ENCODE measurements around the gene TRIM9.
"Not testable (repeated sequence)": the region's sequence is repeated elsewhere in the genome, so short reads cannot be mapped to it uniquely, and the experiment has no call there.

Gene TRIM9

GRCh38 chr14:51002406-51002999 is 92.4 kb downstream of the TRIM9 start:
- DNase-seq (ENCODE audit: low read depth), result no peak

GRCh38 chr14:51000566-51000965 is 94.3 kb downstream of the TRIM9 start:
- no peak for DNase-seq (ENCODE audit: low read depth)

- no peak for DNase-seq (ENCODE audit: low read depth)
These were observed 95.2 kb downstream of the TRIM9 start for GRCh38 chr14:50999726-51000125.

GRCh38 chr14:50998612-50999011 is 96.3 kb downstream of the TRIM9 start:
- DNase-seq (ENCODE audit: low read depth), result no peak

- DNase-seq (ENCODE audit: low read depth), result no peak
These were observed 97.2 kb downstream of the TRIM9 start for GRCh38 chr14:50997712-50998111.

- DNase-seq (ENCODE audit: low read depth), result not testable (repeated sequence)
These were observed 100.7 kb downstream of the TRIM9 start for GRCh38 chr14:50994158-50994557.

- no peak for DNase-seq (ENCODE audit: low read depth)
These were observed 109.0 kb downstream of the TRIM9 start for GRCh38 chr14:50985859-50986331.

- no peak for DNase-seq (ENCODE audit: low read depth)
These were observed 109.6 kb downstream of the TRIM9 start for GRCh38 chr14:50985124-50985858.

GRCh38 chr14:50984036-50984710 is 110.7 kb downstream of the TRIM9 start:
- no peak for DNase-seq (ENCODE audit: low read depth)

- no peak for DNase-seq (ENCODE audit: low read depth)
These were observed 114.7 kb downstream of the TRIM9 start for GRCh38 chr14:50979941-50980850.

- no peak for DNase-seq (ENCODE audit: low read depth)
These were observed 116.0 kb downstream of the TRIM9 start for GRCh38 chr14:50978888-50979287.

- no peak for DNase-seq (ENCODE audit: low read depth)
These were observed 116.4 kb downstream of the TRIM9 start for GRCh38 chr14:50978529-50978871.

GRCh38 chr14:50977863-50978528 is 116.9 kb downstream of the TRIM9 start:
- DNase-seq (ENCODE audit: low read depth), result no peak

GRCh38 chr14:50974118-50974517 is 120.8 kb downstream of the TRIM9 start:
- no peak for DNase-seq (ENCODE audit: low read depth)

- DNase-seq (ENCODE audit: low read depth), result no peak
These were observed 122.2 kb downstream of the TRIM9 start for GRCh38 chr14:50972734-50973133.

- no peak for DNase-seq (ENCODE audit: low read depth)
These were observed 123.8 kb downstream of the TRIM9 start for GRCh38 chr14:50970886-50971781.

- DNase-seq (ENCODE audit: low read depth), result no peak
These were observed 127.1 kb downstream of the TRIM9 start for GRCh38 chr14:50967790-50968189.

GRCh38 chr14:50967103-50967502 is 127.8 kb downstream of the TRIM9 start:
- no peak for DNase-seq (ENCODE audit: low read depth)

- DNase-seq (ENCODE audit: low read depth), result no peak
These were observed 130.1 kb downstream of the TRIM9 start for GRCh38 chr14:50964683-50965390.

- no peak for DNase-seq (ENCODE audit: low read depth)
These were observed 131.0 kb downstream of the TRIM9 start for GRCh38 chr14:50963919-50964318.

Data from stimulated activated CD8-positive, alpha-beta memory T cell treated with anti-CD3 and anti-CD28 coated beads, Interleukin-12 subunit alpha, Interleukin-12 subunit beta, amount 100 ng/mL, for 1 hour (primary cell).